ENCODE measurements around the gene PEF1.

PEF1 gene

DNA sequence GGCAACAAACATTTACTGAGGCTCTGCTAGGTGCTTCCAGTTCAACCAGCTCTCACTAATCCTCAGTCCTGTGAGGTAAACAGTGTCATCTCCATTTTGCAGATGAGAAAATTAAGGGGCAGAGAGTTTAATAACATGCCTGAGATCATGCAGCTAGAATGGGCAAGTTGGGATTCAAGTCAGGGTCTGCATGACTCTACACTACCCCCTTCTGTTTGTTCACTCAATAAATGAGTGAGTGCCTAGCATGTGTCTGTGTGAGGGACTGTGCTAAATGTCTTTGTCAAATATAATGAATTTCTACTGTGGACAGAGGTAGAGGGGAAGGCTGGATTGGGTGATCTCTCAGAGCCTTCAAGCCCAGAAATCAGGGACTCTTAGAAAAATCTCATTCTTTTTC is 4.5 kb downstream of the PEF1 start:
- TF ChIP-seq, protein P1, sequence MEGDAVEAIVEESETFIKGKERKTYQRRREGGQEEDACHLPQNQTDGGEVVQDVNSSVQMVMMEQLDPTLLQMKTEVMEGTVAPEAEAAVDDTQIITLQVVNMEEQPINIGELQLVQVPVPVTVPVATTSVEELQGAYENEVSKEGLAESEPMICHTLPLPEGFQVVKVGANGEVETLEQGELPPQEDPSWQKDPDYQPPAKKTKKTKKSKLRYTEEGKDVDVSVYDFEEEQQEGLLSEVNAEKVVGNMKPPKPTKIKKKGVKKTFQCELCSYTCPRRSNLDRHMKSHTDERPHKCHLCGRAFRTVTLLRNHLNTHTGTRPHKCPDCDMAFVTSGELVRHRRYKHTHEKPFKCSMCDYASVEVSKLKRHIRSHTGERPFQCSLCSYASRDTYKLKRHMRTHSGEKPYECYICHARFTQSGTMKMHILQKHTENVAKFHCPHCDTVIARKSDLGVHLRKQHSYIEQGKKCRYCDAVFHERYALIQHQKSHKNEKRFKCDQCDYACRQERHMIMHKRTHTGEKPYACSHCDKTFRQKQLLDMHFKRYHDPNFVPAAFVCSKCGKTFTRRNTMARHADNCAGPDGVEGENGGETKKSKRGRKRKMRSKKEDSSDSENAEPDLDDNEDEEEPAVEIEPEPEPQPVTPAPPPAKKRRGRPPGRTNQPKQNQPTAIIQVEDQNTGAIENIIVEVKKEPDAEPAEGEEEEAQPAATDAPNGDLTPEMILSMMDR (IDR thresholded peaks at IDR 0.05), result no peak
- H3K4me1 ChIP-seq (ENCODE audit: control insufficient read depth in 1 of 2, insufficient read depth in 1 of 2, low read depth in 1 of 2, low read length in 1 of 2), result peaks cover 76 to 78% of the 10 kb centered on the region in 2 experiments
- no peaks in the 10 kb centered on the region for H3K9me3 ChIP-seq
- peaks cover under 1% of the 10 kb centered on the region for H3K36me3 ChIP-seq
- H3K27ac ChIP-seq, result peak overlapping the region; percentile 84
- H3K4me3 ChIP-seq (ENCODE audit: low read depth in 1 of 2, low read length in 1 of 2), result peak overlapping the region in 1 of 2 experiments; percentile 23
- no peaks in the 10 kb centered on the region for H3K27me3 ChIP-seq

DNA sequence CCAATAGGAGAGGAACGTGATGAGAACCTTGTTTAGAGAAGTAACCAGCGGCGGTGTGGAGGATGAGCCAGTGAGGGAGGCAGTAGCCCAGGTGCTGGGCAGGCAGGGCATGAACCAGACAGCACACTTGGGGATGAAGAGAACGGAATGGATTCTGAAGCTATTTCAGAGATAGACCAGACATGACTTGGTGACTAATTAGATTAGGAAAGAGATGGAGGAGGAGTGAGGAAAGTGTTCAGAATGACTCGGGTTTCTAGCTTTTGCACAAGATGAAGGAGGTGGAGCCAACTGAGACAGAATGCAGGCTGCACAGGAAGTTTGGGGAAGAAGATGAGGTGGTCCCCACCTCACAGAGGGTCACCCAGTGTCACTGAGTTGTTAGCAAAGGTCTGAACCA is 5.1 kb downstream of the PEF1 start:
- no peaks in the 10 kb centered on the region for H3K9me3 ChIP-seq
- TF ChIP-seq, protein P1 (IDR thresholded peaks at IDR 0.05), result no peak
- peaks cover 75 to 77% of the 10 kb centered on the region in 2 experiments for H3K4me1 ChIP-seq (ENCODE audit: control insufficient read depth in 1 of 2, insufficient read depth in 1 of 2, low read depth in 1 of 2, low read length in 1 of 2)
- peak overlapping the region; percentile 84 for H3K27ac ChIP-seq
- H3K36me3 ChIP-seq, result peaks cover 7% of the 10 kb centered on the region
- H3K27me3 ChIP-seq, result no peaks in the 10 kb centered on the region
- H3K4me3 ChIP-seq (ENCODE audit: low read depth in 1 of 2, low read length in 1 of 2), result peak overlapping the region; percentile 7 to 23

DNA sequence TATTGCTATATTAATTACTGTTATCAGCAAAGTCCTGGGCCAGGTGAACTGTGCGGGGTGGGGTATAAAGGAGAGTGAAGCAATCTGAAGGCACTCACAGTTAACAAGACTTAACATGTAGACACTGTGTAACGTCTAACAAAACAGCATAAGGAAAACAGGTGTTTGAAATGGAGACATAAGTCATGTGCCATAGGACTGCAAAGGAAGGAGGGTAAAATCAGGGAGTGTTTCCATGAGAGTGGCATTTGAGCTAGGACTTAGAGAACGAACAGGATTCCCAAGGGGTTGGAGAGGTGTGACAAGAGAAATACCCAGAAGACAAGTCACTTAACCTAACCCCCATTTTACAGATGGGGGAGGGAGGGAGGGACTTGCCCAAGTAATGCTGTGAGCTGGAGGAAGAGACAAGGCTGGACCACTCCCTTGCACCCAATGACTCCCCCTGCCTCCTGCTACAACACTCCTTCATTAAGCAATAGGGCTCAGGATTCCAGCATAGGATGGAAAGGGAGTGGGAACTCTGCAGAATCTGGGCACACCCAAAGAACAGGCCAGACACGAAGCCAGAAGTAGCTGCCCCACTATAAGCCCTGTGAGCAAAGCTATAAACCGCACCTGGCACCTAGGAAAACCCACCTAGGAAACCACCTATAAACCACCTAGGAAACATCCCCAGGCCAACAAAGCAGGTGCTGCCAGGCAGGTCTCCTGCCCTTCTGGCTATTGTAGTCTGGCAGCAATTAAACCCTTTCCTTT is 6.6 kb downstream of the PEF1 start:
- Histone ChIP-seq H3K27me3 (no peaks in the 10 kb centered on the region), H3K4me1 (ENCODE audit: control insufficient read depth in 1 of 2, insufficient read depth in 1 of 2, low read depth in 1 of 2, low read length in 1 of 2) (peaks cover 63 to 65% of the 10 kb centered on the region in 2 experiments), H3K4me3 (ENCODE audit: low read depth in 1 of 2, low read length in 1 of 2) (no peak overlapping the region), H3K27ac (peak overlapping the region; percentile 84), H3K9me3 (no peaks in the 10 kb centered on the region), H3K36me3 (peaks cover 21% of the 10 kb centered on the region)
- TF ChIP-seq, protein P1 (IDR thresholded peaks at IDR 0.05), result no peak

DNA sequence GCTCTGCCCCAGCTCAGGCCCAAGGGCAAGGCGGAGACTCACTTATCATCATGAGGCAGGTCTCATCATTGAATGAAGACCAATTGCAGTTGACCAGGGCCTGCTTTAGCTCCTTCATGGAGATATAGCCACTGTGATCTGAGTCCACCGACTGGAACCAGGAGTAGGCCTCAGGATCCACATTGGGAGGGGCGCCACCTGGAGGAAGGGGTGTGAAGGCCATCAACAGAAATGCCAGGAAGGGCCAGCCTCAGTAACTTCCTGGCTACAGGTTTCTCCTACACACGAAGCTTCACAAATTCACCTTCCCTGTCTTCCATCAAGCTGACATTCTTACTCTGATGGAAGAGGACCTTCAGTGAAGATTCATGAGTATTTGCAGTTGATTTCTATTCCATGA is 11.6 kb downstream of the PEF1 start:
- H3K27me3 ChIP-seq, result no peaks in the 10 kb centered on the region
- no peak overlapping the region for H3K4me3 ChIP-seq (ENCODE audit: low read depth in 1 of 2, low read length in 1 of 2)

DNA sequence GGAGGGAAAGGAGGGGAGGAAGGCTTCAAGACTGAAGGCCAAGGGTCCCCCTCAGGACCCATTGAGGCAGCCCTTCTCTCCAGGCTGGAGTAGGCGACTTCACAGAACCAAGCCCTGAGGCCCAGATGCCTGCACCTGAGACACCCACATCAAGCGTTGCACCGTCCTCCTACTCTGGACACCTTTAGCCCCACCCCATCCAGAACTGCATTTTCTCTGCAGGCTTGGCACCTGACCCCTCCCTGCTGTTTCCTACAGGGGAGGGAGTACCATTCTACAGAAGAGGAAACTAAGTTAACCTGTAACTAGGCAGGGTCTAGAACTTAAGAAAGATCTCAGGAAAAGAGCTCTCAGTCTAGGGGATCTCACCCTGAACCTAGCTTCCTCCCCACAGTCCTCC is 12.0 kb downstream of the PEF1 start:
- Histone ChIP-seq H3K27ac (no peak overlapping the region), H3K4me3 (ENCODE audit: low read depth in 1 of 2, low read length in 1 of 2) (no peak overlapping the region), H3K36me3 (peaks cover 75% of the 10 kb centered on the region)

More for the DNA sequence above, 11.6 kb downstream of the PEF1 start:
- TF ChIP-seq, protein P1 (IDR thresholded peaks at IDR 0.05), result peak; percentile 15
- Histone ChIP-seq H3K36me3 (peaks cover 70% of the 10 kb centered on the region), H3K9me3 (no peaks in the 10 kb centered on the region), H3K4me1 (ENCODE audit: control insufficient read depth in 1 of 2, insufficient read depth in 1 of 2, low read depth in 1 of 2, low read length in 1 of 2) (peaks cover 13 to 16% of the 10 kb centered on the region in 2 experiments), H3K27ac (no peak overlapping the region)

More for the DNA sequence above, 12.0 kb downstream of the PEF1 start:
- H3K4me1 ChIP-seq (ENCODE audit: control insufficient read depth in 1 of 2, insufficient read depth in 1 of 2, low read depth in 1 of 2, low read length in 1 of 2), result peaks cover 9 to 11% of the 10 kb centered on the region in 2 experiments
- no peaks in the 10 kb centered on the region for H3K9me3 ChIP-seq
- TF ChIP-seq, protein P1 (IDR thresholded peaks at IDR 0.05), result no peak
- no peaks in the 10 kb centered on the region for H3K27me3 ChIP-seq
